Fibroblast of lung (primary cell): ENCODE data around the gene KCNT2.

Source experiments
- EZH2 ChIP-seq: IDR thresholded peaks from 2 replicates; pipeline ENCODE4 v1.5.1; 2012; ENCODE audit warnings: low read length, control low read depth, mild to moderate bottlenecking; ENCODE audit errors: missing control alignments
- TF ChIP-seq, protein P1 (sequence below), 2 donors: IDR thresholded peaks in 1 of 2; conservative IDR thresholded peaks in 1 of 2; 1 replicate in 1 of 2; 2 replicates in 1 of 2; pipeline ENCODE4 v1.5.1; 2011 to 2012; ENCODE audit warnings: low read length in 2 of 2, control low read depth in 1 of 2, inconsistent platforms in 1 of 2, low read depth in 1 of 2, mild to moderate bottlenecking in 1 of 2

DNA sequence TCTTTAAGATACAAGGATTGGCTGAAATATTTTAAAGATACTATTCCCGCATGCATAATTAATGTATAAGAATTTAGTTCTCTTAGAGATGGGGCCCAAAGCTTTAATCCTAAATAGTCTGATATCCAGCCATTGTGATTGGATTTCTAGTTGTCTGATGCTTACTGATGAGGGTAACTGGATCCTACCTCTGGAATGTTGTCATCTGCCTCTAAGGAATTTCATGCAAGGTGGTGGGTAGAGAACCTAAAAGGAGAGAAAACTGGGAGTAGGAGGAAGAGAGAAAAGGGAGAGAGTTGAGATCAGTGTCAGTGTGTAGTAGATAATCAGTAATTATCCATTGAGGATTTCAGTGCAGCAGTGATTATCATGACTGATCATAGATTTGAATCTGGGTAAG lies 295.5 kb downstream of the KCNT2 start:
- TF ChIP-seq, protein P1, sequence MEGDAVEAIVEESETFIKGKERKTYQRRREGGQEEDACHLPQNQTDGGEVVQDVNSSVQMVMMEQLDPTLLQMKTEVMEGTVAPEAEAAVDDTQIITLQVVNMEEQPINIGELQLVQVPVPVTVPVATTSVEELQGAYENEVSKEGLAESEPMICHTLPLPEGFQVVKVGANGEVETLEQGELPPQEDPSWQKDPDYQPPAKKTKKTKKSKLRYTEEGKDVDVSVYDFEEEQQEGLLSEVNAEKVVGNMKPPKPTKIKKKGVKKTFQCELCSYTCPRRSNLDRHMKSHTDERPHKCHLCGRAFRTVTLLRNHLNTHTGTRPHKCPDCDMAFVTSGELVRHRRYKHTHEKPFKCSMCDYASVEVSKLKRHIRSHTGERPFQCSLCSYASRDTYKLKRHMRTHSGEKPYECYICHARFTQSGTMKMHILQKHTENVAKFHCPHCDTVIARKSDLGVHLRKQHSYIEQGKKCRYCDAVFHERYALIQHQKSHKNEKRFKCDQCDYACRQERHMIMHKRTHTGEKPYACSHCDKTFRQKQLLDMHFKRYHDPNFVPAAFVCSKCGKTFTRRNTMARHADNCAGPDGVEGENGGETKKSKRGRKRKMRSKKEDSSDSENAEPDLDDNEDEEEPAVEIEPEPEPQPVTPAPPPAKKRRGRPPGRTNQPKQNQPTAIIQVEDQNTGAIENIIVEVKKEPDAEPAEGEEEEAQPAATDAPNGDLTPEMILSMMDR (conservative IDR thresholded peaks at IDR 0.05 in 1 of 2, IDR thresholded peaks at IDR 0.05 in 1 of 2; ENCODE audit: low read depth in 1 of 2, low read length in 2 of 2): no peak
- no peak for TF ChIP-seq EZH2
